IPS-18c (cell line): Measurements from ENCODE around the gene E2F2.

Source experiments
- H3K4me3 ChIP-seq: 2 replicates; pipeline ENCODE4 v1.7.0; 2013; ENCODE audit warnings: low read depth, mild to moderate bottlenecking, low read length, moderate library complexity; ENCODE audit not compliant: insufficient read depth
- H3K9me3 ChIP-seq: one replicate; pipeline ENCODE4 v1.6.1; 2013; ENCODE audit warnings: mild to moderate bottlenecking, low read length, moderate library complexity; ENCODE audit not compliant: control insufficient read depth, insufficient read depth

The E2F2 gene

GRCh38 chr1:23481026-23481597 lies 49.9 kb downstream of the E2F2 start:
- H3K9me3 ChIP-seq: no peaks in the 10 kb centered on the region
- no peak overlapping the region for H3K4me3 ChIP-seq

GRCh38 chr1:23480187-23481025 lies 50.6 kb downstream of the E2F2 start:
- Histone ChIP-seq H3K9me3 (no peaks in the 10 kb centered on the region), H3K4me3 (no peak overlapping the region)

- H3K9me3 ChIP-seq: no peaks in the 10 kb centered on the region
- no peak overlapping the region for H3K4me3 ChIP-seq
Observed at GRCh38 chr1:23479666-23479941, 51.4 kb downstream of the E2F2 start.

- H3K9me3 ChIP-seq: no peaks in the 10 kb centered on the region
- no peak overlapping the region for H3K4me3 ChIP-seq
Observed at GRCh38 chr1:23478896-23479665, 52.0 kb downstream of the E2F2 start.

GRCh38 chr1:23477359-23478144 lies 53.5 kb downstream of the E2F2 start:
- no peak overlapping the region for H3K4me3 ChIP-seq
- no peaks in the 10 kb centered on the region for H3K9me3 ChIP-seq

GRCh38 chr1:23475641-23476040 lies 55.4 kb downstream of the E2F2 start:
- no peak overlapping the region for H3K4me3 ChIP-seq
- no peaks in the 10 kb centered on the region for H3K9me3 ChIP-seq

- no peak overlapping the region for H3K4me3 ChIP-seq
- no peaks in the 10 kb centered on the region for H3K9me3 ChIP-seq
Observed at GRCh38 chr1:23475134-23475628, 55.9 kb downstream of the E2F2 start.

- Histone ChIP-seq H3K9me3 (no peaks in the 10 kb centered on the region), H3K4me3 (no peak overlapping the region)
Observed at GRCh38 chr1:23473037-23473800, 57.8 kb downstream of the E2F2 start.

GRCh38 chr1:23472351-23473036 lies 58.5 kb downstream of the E2F2 start:
- H3K9me3 ChIP-seq: no peaks in the 10 kb centered on the region
- H3K4me3 ChIP-seq: no peak overlapping the region

GRCh38 chr1:23471473-23472075 lies 59.5 kb downstream of the E2F2 start:
- Histone ChIP-seq H3K9me3 (no peaks in the 10 kb centered on the region), H3K4me3 (no peak overlapping the region)

GRCh38 chr1:23470282-23471070 lies 60.6 kb downstream of the E2F2 start:
- no peak overlapping the region for H3K4me3 ChIP-seq
- no peaks in the 10 kb centered on the region for H3K9me3 ChIP-seq

- Histone ChIP-seq H3K4me3 (no peak overlapping the region), H3K9me3 (no peaks in the 10 kb centered on the region)
Observed at GRCh38 chr1:23469372-23469982, 61.6 kb downstream of the E2F2 start.

GRCh38 chr1:23466423-23466989 lies 64.5 kb downstream of the E2F2 start:
- Histone ChIP-seq H3K9me3 (no peaks in the 10 kb centered on the region), H3K4me3 (no peak overlapping the region)

- H3K9me3 ChIP-seq: no peaks in the 10 kb centered on the region
Observed at GRCh38 chr1:23463286-23463685, 67.7 kb downstream of the E2F2 start.

GRCh38 chr1:23462766-23463165 lies 68.3 kb downstream of the E2F2 start:
- H3K9me3 ChIP-seq: no peaks in the 10 kb centered on the region

More at GRCh38 chr1:23463286-23463685, 67.7 kb downstream of the E2F2 start:
- H3K4me3 ChIP-seq: no peak overlapping the region

More at GRCh38 chr1:23462766-23463165, 68.3 kb downstream of the E2F2 start:
- H3K4me3 ChIP-seq: no peak overlapping the region
